Mesothelial cell of epicardium (in vitro differentiated cells): Measurements from ENCODE around the gene PLCB1. TPM values are rescaled to one million over a fixed set of nuclear protein-coding genes. Genes with fewer than 3 reads are reported as not detected.

ENCODE experiments used
- DNase-seq, 2 experiments: peaks; one replicate each; pipeline ENCODE4 v3.0.0; 2021; ENCODE audit warnings: low spot score in 2 of 2; ENCODE audit not compliant: unreplicated experiment in 2 of 2
- H3K27ac Mint-ChIP-seq: 2 replicates; pipeline ENCODE4 v1.8.0; 2021; ENCODE audit warnings: mixed read lengths
- H3K27me3 Mint-ChIP-seq: 2 replicates; pipeline ENCODE4 v1.8.0; 2021; ENCODE audit warnings: low read depth, mixed read lengths
- H3K36me3 Mint-ChIP-seq: 2 replicates; pipeline ENCODE4 v1.8.0; 2021; ENCODE audit warnings: mixed read lengths
- H3K4me1 Mint-ChIP-seq: 2 replicates; pipeline ENCODE4 v1.8.0; 2021; ENCODE audit warnings: mixed read lengths
- H3K4me3 Mint-ChIP-seq: 2 replicates; pipeline ENCODE4 v1.8.0; 2021; ENCODE audit warnings: mild to moderate bottlenecking, moderate library complexity, mixed read lengths
- H3K9me3 Mint-ChIP-seq: 2 replicates; pipeline ENCODE4 v1.8.0; 2021; ENCODE audit warnings: mixed read lengths
- total RNA-seq: library from RNA; stranded (reverse); gene quantifications from 3 replicates; pipeline ENCODE4 v1.2.1, GENCODE V29; 2021
- TF ChIP-seq, protein P1 (sequence below): fragments of 200-600 bp; sonication (generic); IDR thresholded peaks from one replicate; pipeline ENCODE4 v1.5.0; 2021; ENCODE audit warnings: antibody characterized with exemption; ENCODE audit not compliant: unreplicated experiment

PLCB1 gene
- total RNA-seq, 1 donor from 2014 or later = 41.5 TPM

DNA sequence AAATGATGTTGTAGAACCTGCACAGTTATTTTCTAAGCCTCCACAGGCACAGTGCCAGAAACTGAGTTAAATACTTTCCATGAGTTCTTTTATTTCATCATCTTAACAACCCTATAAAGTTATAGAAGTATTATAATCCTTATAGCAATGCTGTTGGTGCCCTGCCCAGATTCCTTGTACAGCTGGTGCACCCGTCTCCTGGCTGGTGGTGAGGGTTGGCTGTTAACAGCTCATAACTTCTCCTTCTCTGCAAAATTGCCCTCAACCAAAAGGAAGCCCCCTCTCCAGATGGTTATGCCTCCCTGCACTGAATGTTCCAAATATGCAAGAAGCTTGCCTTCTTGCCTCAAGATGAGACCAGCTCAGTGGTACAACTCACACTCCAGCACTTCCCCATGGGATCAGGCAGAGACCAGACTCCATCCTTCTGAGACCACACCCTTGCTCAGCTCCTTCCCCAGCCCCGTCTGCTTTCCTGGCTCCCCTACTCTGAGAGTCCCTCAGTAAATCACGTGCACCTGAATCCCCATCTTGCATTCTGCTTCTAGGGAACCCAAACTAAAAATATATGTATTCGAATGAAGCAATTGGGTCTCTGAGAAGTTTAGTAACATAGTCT, 632.4 kb downstream of the PLCB1 start:
- TF ChIP-seq, protein P1, sequence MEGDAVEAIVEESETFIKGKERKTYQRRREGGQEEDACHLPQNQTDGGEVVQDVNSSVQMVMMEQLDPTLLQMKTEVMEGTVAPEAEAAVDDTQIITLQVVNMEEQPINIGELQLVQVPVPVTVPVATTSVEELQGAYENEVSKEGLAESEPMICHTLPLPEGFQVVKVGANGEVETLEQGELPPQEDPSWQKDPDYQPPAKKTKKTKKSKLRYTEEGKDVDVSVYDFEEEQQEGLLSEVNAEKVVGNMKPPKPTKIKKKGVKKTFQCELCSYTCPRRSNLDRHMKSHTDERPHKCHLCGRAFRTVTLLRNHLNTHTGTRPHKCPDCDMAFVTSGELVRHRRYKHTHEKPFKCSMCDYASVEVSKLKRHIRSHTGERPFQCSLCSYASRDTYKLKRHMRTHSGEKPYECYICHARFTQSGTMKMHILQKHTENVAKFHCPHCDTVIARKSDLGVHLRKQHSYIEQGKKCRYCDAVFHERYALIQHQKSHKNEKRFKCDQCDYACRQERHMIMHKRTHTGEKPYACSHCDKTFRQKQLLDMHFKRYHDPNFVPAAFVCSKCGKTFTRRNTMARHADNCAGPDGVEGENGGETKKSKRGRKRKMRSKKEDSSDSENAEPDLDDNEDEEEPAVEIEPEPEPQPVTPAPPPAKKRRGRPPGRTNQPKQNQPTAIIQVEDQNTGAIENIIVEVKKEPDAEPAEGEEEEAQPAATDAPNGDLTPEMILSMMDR = no peak
- no peak overlapping the region for H3K27ac Mint-ChIP-seq

DNA sequence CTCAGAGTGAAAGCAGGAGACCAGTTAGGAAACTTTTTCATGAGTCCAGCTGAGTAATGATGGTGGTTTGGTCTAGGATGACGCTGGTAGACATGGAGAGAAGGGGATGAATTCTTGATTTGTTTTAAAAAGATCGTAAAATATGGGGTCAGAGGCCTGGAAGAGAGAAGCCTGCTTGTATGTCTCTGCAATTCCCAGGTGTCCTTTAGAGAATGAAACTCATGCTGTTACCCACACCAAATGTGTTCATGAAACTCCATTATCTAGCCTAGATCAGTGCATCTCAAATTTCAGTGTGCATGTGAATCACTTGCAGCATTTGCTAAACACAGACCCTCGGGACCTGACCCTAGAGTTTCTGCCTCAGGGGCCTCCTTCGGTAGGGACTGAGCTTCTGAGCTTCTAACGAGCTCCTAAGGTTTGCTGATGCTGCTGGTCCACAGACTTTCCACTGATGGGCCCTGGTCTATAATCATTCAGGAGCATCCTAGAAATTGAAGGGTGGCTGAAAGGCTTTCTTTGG, 634.9 kb downstream of the PLCB1 start:
- Mint-ChIP-seq H3K27ac (no peak overlapping the region), H3K27me3 (no peaks in the 10 kb centered on the region), H3K36me3 (peaks cover 26% of the 10 kb centered on the region), H3K4me3 (no peak overlapping the region), H3K9me3 (no peaks in the 10 kb centered on the region), H3K4me1 (peaks cover 3% of the 10 kb centered on the region)
- DNase-seq = no peak
- TF ChIP-seq, protein P1 = no peak

More for the DNA sequence above, 632.4 kb downstream of the PLCB1 start:
- Mint-ChIP-seq H3K4me1 (peaks cover 3% of the 10 kb centered on the region), H3K9me3 (no peaks in the 10 kb centered on the region), H3K4me3 (no peak overlapping the region), H3K36me3 (peaks cover 27% of the 10 kb centered on the region), H3K27me3 (no peaks in the 10 kb centered on the region)
- no peak for DNase-seq

DNA sequence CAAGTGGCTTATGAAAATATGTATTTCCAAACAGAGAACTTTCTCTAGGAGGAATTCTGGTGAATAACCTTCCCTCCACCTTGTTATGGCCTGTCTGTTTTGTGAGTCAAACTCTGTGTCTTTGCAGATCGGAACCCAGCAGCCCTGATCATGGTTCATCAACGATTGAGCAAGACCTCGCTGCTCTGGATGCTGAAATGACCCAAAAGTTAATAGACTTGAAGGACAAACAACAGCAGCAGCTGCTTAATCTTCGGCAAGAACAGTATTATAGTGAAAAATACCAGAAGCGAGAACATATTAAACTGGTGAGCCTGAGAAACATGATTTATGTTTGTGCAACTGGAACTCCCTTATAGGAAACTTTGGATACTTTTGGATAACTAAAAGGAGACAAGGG, 642.3 kb downstream of the PLCB1 start:
- DNase-seq = no peak
- peaks cover 27% of the 10 kb centered on the region for H3K36me3 Mint-ChIP-seq
- TF ChIP-seq, protein P1 = no peak
- no peaks in the 10 kb centered on the region for H3K4me1 Mint-ChIP-seq
- H3K27ac Mint-ChIP-seq = no peak overlapping the region
- H3K4me3 Mint-ChIP-seq = no peak overlapping the region
- H3K9me3 Mint-ChIP-seq = peaks cover 6% of the 10 kb centered on the region
- no peaks in the 10 kb centered on the region for H3K27me3 Mint-ChIP-seq

DNA sequence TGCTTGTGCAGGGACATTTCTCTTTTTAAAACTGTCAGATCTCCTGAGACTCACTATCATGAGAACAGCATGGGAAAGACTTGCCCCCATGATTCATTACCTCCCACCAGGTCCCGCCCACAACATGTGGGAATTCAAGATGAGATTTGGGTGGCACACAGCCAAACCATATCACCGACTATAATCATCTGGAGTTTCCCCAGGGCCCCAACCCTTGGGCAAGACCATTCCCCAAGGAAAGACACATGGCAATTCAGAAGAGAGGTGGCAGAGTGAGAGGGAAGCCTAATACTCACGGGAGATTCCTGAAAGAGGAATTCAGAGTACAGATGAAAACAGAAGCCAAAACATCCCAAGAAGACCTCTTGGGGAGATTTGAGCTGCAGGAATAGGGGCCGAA, 645.8 kb downstream of the PLCB1 start:
- no peak overlapping the region for H3K27ac Mint-ChIP-seq
- H3K9me3 Mint-ChIP-seq = peaks cover 9% of the 10 kb centered on the region
- H3K4me1 Mint-ChIP-seq = no peaks in the 10 kb centered on the region
- TF ChIP-seq, protein P1 = no peak
- no peak overlapping the region for H3K4me3 Mint-ChIP-seq
- peaks cover 34% of the 10 kb centered on the region for H3K36me3 Mint-ChIP-seq
- H3K27me3 Mint-ChIP-seq = no peaks in the 10 kb centered on the region
- DNase-seq = no peak

DNA sequence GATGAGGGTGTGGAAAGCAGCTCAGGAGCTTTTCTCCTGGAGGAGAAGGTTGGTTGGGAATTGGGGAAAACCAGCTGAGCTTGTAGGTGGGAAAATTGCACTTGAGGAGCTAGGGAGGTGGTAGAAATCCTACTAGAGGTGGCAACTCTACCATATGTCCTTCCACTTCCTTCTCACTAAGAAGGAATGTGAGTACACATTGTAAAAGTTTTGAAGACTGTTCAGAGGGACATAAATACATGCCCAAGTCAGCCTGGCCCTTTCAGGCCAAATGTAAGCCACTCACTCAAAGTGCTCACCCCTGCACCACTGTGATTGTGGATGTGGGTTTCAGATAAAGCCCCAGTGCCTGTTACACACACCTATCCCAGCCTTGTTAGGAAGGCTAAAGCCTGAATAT, 646.3 kb downstream of the PLCB1 start:
- Mint-ChIP-seq H3K4me1 (no peaks in the 10 kb centered on the region), H3K27ac (no peak overlapping the region), H3K27me3 (no peaks in the 10 kb centered on the region), H3K4me3 (no peak overlapping the region), H3K36me3 (peaks cover 34% of the 10 kb centered on the region), H3K9me3 (peaks cover 9% of the 10 kb centered on the region)
- TF ChIP-seq, protein P1 = no peak
- no peak for DNase-seq
